Esophagus muscularis mucosa (tissue), 4 donors: ENCODE results near the gene ETFRF1.

Experiments
- CTCF ChIP-seq, 3 experiments: fragments of 200-600 bp in 2 of 3; fragments of 450-650 bp in 1 of 3; sonication (generic) in 2 of 3; IDR thresholded peaks; one replicate each; pipeline ENCODE4 v1.5.1; 2017 to 2019; ENCODE audit warnings: antibody characterized with exemption in 3 of 3, mild to moderate bottlenecking in 2 of 3, moderate library complexity in 1 of 3
- EP300 ChIP-seq: sonication (generic); formaldehyde crosslinking; IDR thresholded peaks from one replicate; pipeline ENCODE4 v1.6.1; 2017; ENCODE audit warnings: antibody characterized with exemption
- POLR2AphosphoS5 ChIP-seq, 2 donors: sonication (generic); formaldehyde crosslinking; IDR thresholded peaks; one replicate each; pipeline ENCODE4 v1.6.1; 2017; ENCODE audit warnings: antibody characterized with exemption in 2 of 2

- TF ChIP-seq EP300 (no peak), CTCF (IDR thresholded peaks at IDR 0.05) (no peak), POLR2AphosphoS5 (IDR thresholded peaks at IDR 0.05) (no peak)
These were observed 48.1 kb downstream of the ETFRF1 start for GRCh38 chr12:25242981-25243679.
